ENCODE data around the gene IQSEC2. TPM values are rescaled to one million over a fixed set of nuclear protein-coding genes. Genes with fewer than 3 reads are reported as not detected.

IQSEC2 gene
- total and polyA plus RNA-seq, 9 of the 15 experiments (the other 6 are each of a cell fraction or from before 2014, with no cell fraction given) = 2.7 to 41.8 (median 20.1) TPM

DNA sequence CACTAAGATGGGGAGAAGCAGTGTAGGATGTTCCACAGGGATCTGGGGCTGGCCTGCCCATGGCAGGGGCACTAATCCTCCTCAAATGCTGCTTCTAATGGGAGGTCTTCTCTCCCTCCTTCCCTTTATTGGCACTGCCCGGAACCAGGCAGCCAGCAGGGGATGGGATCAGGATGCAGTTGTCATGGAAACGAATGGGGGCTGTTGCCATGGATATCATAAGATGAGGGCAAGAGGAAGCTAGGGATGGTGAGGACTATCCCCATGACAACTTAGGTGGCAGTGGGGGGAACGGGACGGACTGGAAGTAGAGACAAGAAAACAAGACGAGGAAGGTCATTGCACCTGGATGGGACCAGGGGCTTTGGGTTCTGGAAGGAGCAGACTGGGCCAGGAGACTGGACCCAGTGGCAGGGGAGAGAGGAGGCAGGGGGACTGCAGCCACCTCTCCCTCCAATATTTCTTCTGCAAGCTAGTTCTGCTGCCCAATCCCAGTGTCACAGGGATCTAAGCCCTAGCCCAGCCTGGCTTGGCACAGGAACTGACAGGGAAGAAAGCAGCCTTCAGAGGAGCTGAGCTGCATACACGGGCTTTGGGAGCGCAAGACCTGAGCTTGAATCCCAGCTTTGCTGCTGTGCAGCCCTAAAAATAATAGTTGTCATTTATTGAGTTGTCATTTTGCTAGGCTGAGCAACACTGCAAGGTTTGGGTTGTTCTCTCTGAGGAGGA is 19.0 kb downstream of the IQSEC2 start (continued):
- TF ChIP-seq SAFB2 (IDR thresholded peaks at IDR 0.05; ENCODE audit: borderline replicate concordance, low read depth, low read length, severe bottlenecking) (no peak), KDM1A (IDR thresholded peaks at IDR 0.05) (peak; percentile 64 to 76), RFX1 (IDR thresholded peaks at IDR 0.05) (peak; percentile 95), CTBP1 (IDR thresholded peaks at IDR 0.05; ENCODE audit: borderline replicate concordance) (peak; percentile 65), BMI1 (IDR thresholded peaks at IDR 0.05; ENCODE audit: low read length) (peak; percentile 59; the same call in 1 of the 2 replicates), SUPT5H (IDR thresholded peaks at IDR 0.05) (no peak), CSDE1 (IDR thresholded peaks at IDR 0.05) (peak in 1 of 2 experiments; percentile 82; a peak in 2 of 4 replicates), CEBPG (CRISPR knock-in tag; IDR thresholded peaks at IDR 0.05) (no peak), CEBPG (tag; conservative IDR thresholded peaks at IDR 0.05 in 1 of 2, IDR thresholded peaks at IDR 0.05 in 1 of 2) (0 out of 4 replicates have a peak, but pooled peaks of 1 of the 2 experiments have one; percentile 19)

DNA sequence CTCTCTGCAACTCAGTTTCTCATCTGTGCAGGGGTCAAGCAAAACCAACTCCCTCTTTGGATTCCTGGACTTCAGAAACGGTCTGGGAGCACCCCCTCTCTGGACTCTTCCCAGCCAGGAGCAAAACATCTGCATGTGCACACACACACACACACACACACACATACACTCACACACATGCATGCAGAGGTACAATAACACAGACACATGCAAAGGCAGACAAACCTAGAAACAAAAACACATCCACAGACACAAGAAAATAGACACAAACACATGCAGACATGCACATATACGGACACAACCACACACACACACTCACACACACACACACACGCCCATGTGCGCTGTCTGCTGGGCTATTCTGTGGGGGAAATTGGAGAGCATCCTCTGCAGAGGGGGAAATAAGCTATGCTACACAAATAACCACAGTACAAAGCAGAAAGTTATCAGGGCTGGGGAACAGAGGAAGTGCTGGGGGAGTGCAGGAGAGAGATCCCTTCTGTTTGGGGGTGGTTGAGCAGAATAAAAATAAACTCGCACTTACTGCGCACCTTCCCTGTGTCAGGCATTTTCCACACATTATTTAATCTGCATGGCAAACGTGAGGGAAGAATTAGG is 19.9 kb downstream of the IQSEC2 start:
- Histone ChIP-seq H3K27me3 (ENCODE audit: control insufficient read depth in 2 of 2, insufficient read depth in 2 of 2, low read length in 2 of 2) (no peaks in the 10 kb centered on the region), H2AFZ (ENCODE audit: low read depth, low read length) (no peak overlapping the region), H3K9ac (ENCODE audit: insufficient read depth in 1 of 2, low read depth in 2 of 2, low read length in 2 of 2) (no peak overlapping the region), H3K36me3 (ENCODE audit: control insufficient read depth, insufficient read depth, low read length) (peaks cover 2% of the 10 kb centered on the region; the same call in 1 of the 3 replicates), H3K4me2 (ENCODE audit: insufficient read depth, low read length) (no peak overlapping the region), H4K20me1 (replicated peaks; ENCODE audit: control insufficient read depth, insufficient read depth, low read length) (no peaks in the 10 kb centered on the region), H3K27ac (ENCODE audit: extremely low read depth, low read depth, low read length) (no peak overlapping the region), H3K4me1 (replicated peaks in 1 of 2; ENCODE audit: control insufficient read depth in 2 of 2, insufficient read depth in 2 of 2, low read length in 2 of 2) (peaks cover 51% of the 10 kb centered on the region in 2 experiments; a peak in 4 of 5 replicates), H3K9me3 (replicated peaks; ENCODE audit: control insufficient read depth, insufficient read depth, low read depth, low read length) (no peaks in the 10 kb centered on the region), H3K79me2 (ENCODE audit: control insufficient read depth, insufficient read depth, low read length) (peaks cover 7% of the 10 kb centered on the region; the same call in 2 of the 3 replicates), H3K9me1 (ENCODE audit: control insufficient read depth, insufficient read depth, low read length) (no peaks in the 10 kb centered on the region), H3K4me3 (no peak overlapping the region)
- intact Hi-C loops (cut with micrococcal nuclease) = no loop called here
- POLR2A ChIA-PET = interaction anchor here (0.7 kb wide), 1 partner anchor 9 kb away, joined by 3 read pairs; no protein-coding TSS in a partner anchor
- ATAC-seq (no peak), DNase-seq (ENCODE audit: extremely low read depth in 1 of 4, low spot score in 3 of 4) (no peak), FAIRE-seq (no peak)
- CTCF ChIA-PET (ENCODE audit: low intra/inter-chr PET ratio) = no interaction called here
- in situ Hi-C loops (cut with MboI) = no loop called here
- 16% methylated on average over 7 of the region's 7 CpGs for WGBS (ENCODE audit: insufficient coverage, low coverage, missing lambda C conversion rate)
- no TSS peak for BruUV-seq (replicated peaks)
- TF ChIP-seq, protein P1, sequence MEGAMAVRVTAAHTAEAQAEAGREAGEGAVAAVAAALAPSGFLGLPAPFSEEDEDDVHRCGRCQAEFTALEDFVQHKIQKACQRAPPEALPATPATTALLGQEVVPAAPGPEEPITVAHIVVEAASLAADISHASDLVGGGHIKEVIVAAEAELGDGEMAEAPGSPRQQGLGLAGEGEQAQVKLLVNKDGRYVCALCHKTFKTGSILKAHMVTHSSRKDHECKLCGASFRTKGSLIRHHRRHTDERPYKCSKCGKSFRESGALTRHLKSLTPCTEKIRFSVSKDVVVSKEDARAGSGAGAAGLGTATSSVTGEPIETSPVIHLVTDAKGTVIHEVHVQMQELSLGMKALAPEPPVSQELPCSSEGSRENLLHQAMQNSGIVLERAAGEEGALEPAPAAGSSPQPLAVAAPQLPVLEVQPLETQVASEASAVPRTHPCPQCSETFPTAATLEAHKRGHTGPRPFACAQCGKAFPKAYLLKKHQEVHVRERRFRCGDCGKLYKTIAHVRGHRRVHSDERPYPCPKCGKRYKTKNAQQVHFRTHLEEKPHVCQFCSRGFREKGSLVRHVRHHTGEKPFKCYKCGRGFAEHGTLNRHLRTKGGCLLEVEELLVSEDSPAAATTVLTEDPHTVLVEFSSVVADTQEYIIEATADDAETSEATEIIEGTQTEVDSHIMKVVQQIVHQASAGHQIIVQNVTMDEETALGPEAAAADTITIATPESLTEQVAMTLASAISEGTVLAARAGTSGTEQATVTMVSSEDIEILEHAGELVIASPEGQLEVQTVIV (CRISPR knock-in tag; IDR thresholded peaks at IDR 0.05; ENCODE audit: borderline replicate concordance) = no peak
- TF ChIP-seq SMARCA5 (IDR thresholded peaks at IDR 0.05) (0 out of 2 replicates have a peak, but pooled peaks have one; percentile 32), RBFOX2 (IDR thresholded peaks at IDR 0.05; ENCODE audit: low read depth, low read length) (no peak), ETV1 (tag; conservative IDR thresholded peaks at IDR 0.05; ENCODE audit: low read depth) (no peak), POLR2B (IDR thresholded peaks at IDR 0.05; ENCODE audit: low read depth, partially characterized antibody) (no peak), SPI1 (IDR thresholded peaks at IDR 0.05; ENCODE audit: borderline replicate concordance, low read depth, low read length) (peak; percentile 53; the same call in 1 of the 2 replicates)
- TF ChIP-seq, protein P2, sequence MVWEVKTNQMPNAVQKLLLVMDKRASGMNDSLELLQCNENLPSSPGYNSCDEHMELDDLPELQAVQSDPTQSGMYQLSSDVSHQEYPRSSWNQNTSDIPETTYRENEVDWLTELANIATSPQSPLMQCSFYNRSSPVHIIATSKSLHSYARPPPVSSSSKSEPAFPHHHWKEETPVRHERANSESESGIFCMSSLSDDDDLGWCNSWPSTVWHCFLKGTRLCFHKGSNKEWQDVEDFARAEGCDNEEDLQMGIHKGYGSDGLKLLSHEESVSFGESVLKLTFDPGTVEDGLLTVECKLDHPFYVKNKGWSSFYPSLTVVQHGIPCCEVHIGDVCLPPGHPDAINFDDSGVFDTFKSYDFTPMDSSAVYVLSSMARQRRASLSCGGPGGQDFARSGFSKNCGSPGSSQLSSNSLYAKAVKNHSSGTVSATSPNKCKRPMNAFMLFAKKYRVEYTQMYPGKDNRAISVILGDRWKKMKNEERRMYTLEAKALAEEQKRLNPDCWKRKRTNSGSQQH (CRISPR knock-in tag; IDR thresholded peaks at IDR 0.05) = no peak

Data from K562 (cell line).